Endothelial cell of umbilical vein (primary cell): ENCODE data around the gene AKAP8L. TPM values are rescaled to one million over a fixed set of nuclear protein-coding genes. Genes with fewer than 3 reads are reported as not detected.

Experiments
- BruUV-seq: library from RNA; stranded (reverse); fragments of 400-500 nt; replicated peaks from 2 replicates; lab custom pipeline; 2021; lab: Mats Ljungman, UMichigan
- CTCF ChIA-PET: fragments of 300-600, 350-600 bp; sonication (Branson Sonifier 250); formaldehyde crosslinking; loops from one replicate; lab custom pipeline; 2021; ENCODE audit warnings: antibody characterized with exemption, inconsistent platforms; lab: Charles Lee
- POLR2A ChIA-PET: fragments of 300-600, 350-600 bp; sonication (Branson Sonifier 250); formaldehyde crosslinking; loops from one replicate; lab custom pipeline; 2021; ENCODE audit warnings: antibody characterized with exemption, inconsistent platforms; lab: Charles Lee
- DNase-seq: peaks from one replicate; pipeline ENCODE4 v3.0.0-alpha.2; 2011; ENCODE audit warnings: low read depth, low spot score
- FAIRE-seq: peaks from 2 replicates; lab custom pipeline; 2011; peaks lifted over from hg19 to GRCh38; lab: Jason Lieb, UNC
- H2AFZ ChIP-seq: 2 replicates; pipeline ENCODE4 v1.6.0; 2012; ENCODE audit warnings: low read depth, low read length, control low read depth, inconsistent platforms
- H3K27ac ChIP-seq: 2 replicates; pipeline ENCODE4 v1.5.1; 2011; ENCODE audit warnings: low read depth, mild to moderate bottlenecking, control low read depth, low read length, moderate library complexity; ENCODE audit not compliant: insufficient read depth
- H3K27me3 ChIP-seq, 2 experiments: 2 replicates each; pipeline versions ENCODE4 v1.6.0 to v1.6.1; 2011; ENCODE audit warnings: low read length in 2 of 2, mixed read lengths in 1 of 2; ENCODE audit not compliant: control insufficient read depth in 2 of 2, insufficient read depth in 2 of 2
- H3K36me3 ChIP-seq, 2 experiments: 2 replicates in 1 of 2; 3 replicates in 1 of 2; pipeline ENCODE4 v1.5.1; 2011; ENCODE audit warnings: low read length in 2 of 2, mild to moderate bottlenecking in 1 of 2, moderate library complexity in 1 of 2; ENCODE audit not compliant: control insufficient read depth in 2 of 2, insufficient read depth in 2 of 2; ENCODE audit errors: extremely low read depth in 1 of 2
- H3K4me1 ChIP-seq: 3 replicates; pipeline ENCODE4 v1.5.1; 2011; ENCODE audit warnings: mild to moderate bottlenecking, low read length; ENCODE audit not compliant: control insufficient read depth, insufficient read depth; ENCODE audit errors: extremely low read depth
- H3K4me2 ChIP-seq: 2 replicates; pipeline ENCODE4 v1.6.1; 2011; ENCODE audit warnings: low read length, control low read depth, mixed read lengths; ENCODE audit not compliant: insufficient read depth
- H3K4me3 ChIP-seq, 3 experiments: fragments of 200-600 bp in 1 of 3; sonication (generic), shearing (Covaris generic) in 1 of 3; replicated peaks in 1 of 3; 2 replicates each; pipeline ENCODE4 v1.5.1; 2011 to 2016; ENCODE audit warnings: control low read depth in 3 of 3, low read length in 3 of 3, mild to moderate bottlenecking in 2 of 3, inconsistent platforms in 1 of 3, low read depth in 1 of 3, moderate library complexity in 1 of 3; ENCODE audit not compliant: insufficient read depth in 1 of 3
- H3K79me2 ChIP-seq: 2 replicates; pipeline ENCODE4 v1.6.0; 2012; ENCODE audit warnings: low read length, inconsistent platforms; ENCODE audit not compliant: control insufficient read depth, insufficient read depth
- H3K9ac ChIP-seq: replicated peaks from 2 replicates; pipeline ENCODE3; 2011; ENCODE audit warnings: low read length, control low read depth; ENCODE audit not compliant: insufficient read depth; ENCODE audit errors: extremely low read depth
- H3K9me1 ChIP-seq: replicated peaks from 3 replicates; pipeline ENCODE4 v1.6.0; 2011; ENCODE audit warnings: mild to moderate bottlenecking, low read length; ENCODE audit not compliant: control insufficient read depth, insufficient read depth; ENCODE audit errors: extremely low read depth
- H3K9me3 ChIP-seq: replicated peaks from 2 replicates; pipeline ENCODE4 v1.5.1; 2012; ENCODE audit warnings: low read length, inconsistent platforms; ENCODE audit not compliant: control insufficient read depth, insufficient read depth
- H4K20me1 ChIP-seq: replicated peaks from 2 replicates; pipeline ENCODE3; 2011; ENCODE audit warnings: mild to moderate bottlenecking, low read length; ENCODE audit not compliant: control insufficient read depth, insufficient read depth; ENCODE audit errors: extremely low read depth
- CTCF ChIP-seq, 2 donors: IDR thresholded peaks; 1 replicate in 1 of 2; 2 replicates in 1 of 2; pipeline ENCODE4 v1.5.1; 2011; ENCODE audit warnings: low read length in 2 of 2, mild to moderate bottlenecking in 2 of 2, moderate library complexity in 2 of 2, control low read depth in 1 of 2, inconsistent platforms in 1 of 2, low read depth in 1 of 2; ENCODE audit not compliant: insufficient read depth in 1 of 2; ENCODE audit errors: extremely low read depth in 1 of 2
- EZH2 ChIP-seq: IDR thresholded peaks from 2 replicates; pipeline ENCODE4 v1.6.1; 2012; ENCODE audit warnings: borderline replicate concordance, low read depth, mild to moderate bottlenecking, moderate library complexity, low read length, inconsistent platforms; ENCODE audit not compliant: severe bottlenecking
- FOS ChIP-seq: IDR thresholded peaks from 2 replicates; pipeline ENCODE4 v1.6.1; 2011; ENCODE audit warnings: mild to moderate bottlenecking, low read length, moderate library complexity, borderline replicate concordance; ENCODE audit not compliant: insufficient read depth
- GATA2 ChIP-seq: IDR thresholded peaks from 2 replicates; pipeline ENCODE4 v1.7.0; 2011; ENCODE audit warnings: low read depth, mild to moderate bottlenecking, moderate library complexity, mixed read lengths, low read length; ENCODE audit not compliant: insufficient read length, insufficient read depth
- JUN ChIP-seq: IDR thresholded peaks from 2 replicates; pipeline ENCODE4 v1.6.1; 2011; ENCODE audit warnings: borderline replicate concordance, low read depth; ENCODE audit not compliant: insufficient read length, insufficient read depth
- MYC ChIP-seq: IDR thresholded peaks from one replicate; pipeline ENCODE4 v1.6.1; 2011; ENCODE audit warnings: mild to moderate bottlenecking, low read depth, low read length
- POLR2A ChIP-seq: IDR thresholded peaks from 2 replicates; pipeline ENCODE4 v1.6.1; 2012; ENCODE audit warnings: low read depth, mild to moderate bottlenecking, control low read depth, low read length
- POLR2AphosphoS5 ChIP-seq: IDR thresholded peaks from 2 replicates; pipeline ENCODE4 v1.6.1; 2012; ENCODE audit warnings: low read depth, mild to moderate bottlenecking, control low read depth, low read length, moderate library complexity; ENCODE audit not compliant: insufficient read depth
- dilution Hi-C: fragments of 300-500 bp; cut with MboI; formaldehyde crosslinking; loops from one replicate; pipeline ENCODE4 v1.15.0; 2019; ENCODE audit warnings: low sequenced_read_pairs; ENCODE audit not compliant: extremely low pct_ligation_motif_present
- intact Hi-C: fragments of 100-400 bp; cut with micrococcal nuclease; formaldehyde crosslinking; loops from one replicate; pipeline ENCODE4 v1.10.0; 2022
- polyA plus RNA-seq, 4 experiments: library from polyadenylated mRNA; depleted of rRNA in 3 of 4; stranded (reverse) in 3 of 4; unstranded in 1 of 4; fragments of >200 nt; gene quantifications; 2 replicates each; pipeline versions ENCODE4 v1.2.1 to v1.2.3, GENCODE V29; 2011 to 2012; ENCODE audit warnings: missing spikeins in 1 of 4
- total RNA-seq: library from RNA; stranded (reverse); gene quantifications from 2 replicates; pipeline ENCODE4 v1.2.3, GENCODE V29; 2021
- TF ChIP-seq, protein P1 (sequence below): IDR thresholded peaks from 2 replicates; pipeline ENCODE4 v1.6.1; 2011; ENCODE audit not compliant: insufficient read depth, insufficient read length

AKAP8L gene
- total and polyA plus RNA-seq, 2 donors (not counting 3 experiments of a cell fraction or from before 2014, with no cell fraction given) = 63.9 to 99.6 TPM

- no peaks in the 10 kb centered on the region for H3K36me3 ChIP-seq
- FAIRE-seq (no peak), DNase-seq (no peak)
- ChIA-PET POLR2A (no interaction called here), CTCF (interaction anchor here (1.2 to 7.1 kb wide), 2 partner anchors 38 to 98 kb away, joined by 4 to 60 read pairs; partner anchors contain the start of gene AKAP8L)
- peak overlapping the region; percentile 8 for H2AFZ ChIP-seq
- no peak overlapping the region for H3K4me3 ChIP-seq
- dilution Hi-C loops = no loop called here
- H3K9me3 ChIP-seq = no peaks in the 10 kb centered on the region
- H3K79me2 ChIP-seq = no peaks in the 10 kb centered on the region
- no peak for TF ChIP-seq POLR2A
- TF ChIP-seq POLR2AphosphoS5 = no peak
- no peak for TF ChIP-seq EZH2
- no peak for TF ChIP-seq MYC
- no peak for TF ChIP-seq FOS
- TF ChIP-seq CTCF (IDR thresholded peaks at IDR 0.05; ENCODE audit: extremely low read depth in 1 of 2, insufficient read depth in 1 of 2, low read depth in 1 of 2, low read length in 2 of 2) = no peak
- TF ChIP-seq, protein P1, sequence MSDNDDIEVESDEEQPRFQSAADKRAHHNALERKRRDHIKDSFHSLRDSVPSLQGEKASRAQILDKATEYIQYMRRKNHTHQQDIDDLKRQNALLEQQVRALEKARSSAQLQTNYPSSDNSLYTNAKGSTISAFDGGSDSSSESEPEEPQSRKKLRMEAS = no peak
- no peak for TF ChIP-seq GATA2
- no peak for TF ChIP-seq JUN
- BruUV-seq = no TSS peak
- H3K9ac ChIP-seq = no peak overlapping the region
- H3K4me1 ChIP-seq = peaks cover 9% of the 10 kb centered on the region
- intact Hi-C loops = no loop called here
- H3K4me2 ChIP-seq = peak overlapping the region; percentile 16
- peaks cover 19% of the 10 kb centered on the region in 2 experiments for H3K27me3 ChIP-seq
- no peaks in the 10 kb centered on the region for H3K9me1 ChIP-seq
- no peak overlapping the region for H3K27ac ChIP-seq
- no peaks in the 10 kb centered on the region for H4K20me1 ChIP-seq
These were observed 38.3 kb upstream of the AKAP8L start for GRCh38 chr19:15456871-15457700.
